ENCODE measurements around the gene ATAD2B. TPM values are rescaled to one million over a fixed set of nuclear protein-coding genes. Genes with fewer than 3 reads are reported as not detected.

The ATAD2B gene
- total and polyA plus RNA-seq, 10 donors, result 4.4 to 61.2 (median 36.8) TPM

DNA sequence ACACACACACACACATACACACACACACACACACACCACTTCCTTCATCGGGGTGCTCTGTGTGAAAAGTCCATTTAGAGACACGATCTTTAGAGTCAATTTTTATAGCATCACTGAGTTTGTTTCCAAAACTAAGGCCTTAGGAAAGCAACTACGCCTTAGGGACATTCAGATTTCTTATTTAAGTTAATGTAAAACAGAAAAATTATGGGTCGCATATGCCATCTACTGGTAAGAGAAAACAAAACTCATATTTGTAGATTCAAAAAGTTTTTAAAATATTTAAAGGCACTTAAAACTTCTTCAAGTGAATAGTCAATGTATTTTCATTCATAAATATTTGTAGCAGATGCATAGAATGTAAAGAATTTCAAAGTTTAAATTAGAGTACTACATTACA lies 166.2 kb downstream of the ATAD2B start:
- no peak overlapping the region for H3K27ac ChIP-seq
- WGBS, 5 donors, result 69 to 77% (median 77%) methylated on average over 4 of the region's 4 CpGs
- H3K4me1 ChIP-seq, result peaks cover 0 to 19% (median 12%) of the 10 kb centered on the region in 6 donors
- intact Hi-C loops (cut with DNase I; ENCODE audit: low total_unique reads), result no loop called here
- TF ChIP-seq POLR2AphosphoS5 (IDR thresholded peaks at IDR 0.05), result no peak
- no peak for TF ChIP-seq POLR2A (IDR thresholded peaks at IDR 0.05)
- TF ChIP-seq, protein P1, sequence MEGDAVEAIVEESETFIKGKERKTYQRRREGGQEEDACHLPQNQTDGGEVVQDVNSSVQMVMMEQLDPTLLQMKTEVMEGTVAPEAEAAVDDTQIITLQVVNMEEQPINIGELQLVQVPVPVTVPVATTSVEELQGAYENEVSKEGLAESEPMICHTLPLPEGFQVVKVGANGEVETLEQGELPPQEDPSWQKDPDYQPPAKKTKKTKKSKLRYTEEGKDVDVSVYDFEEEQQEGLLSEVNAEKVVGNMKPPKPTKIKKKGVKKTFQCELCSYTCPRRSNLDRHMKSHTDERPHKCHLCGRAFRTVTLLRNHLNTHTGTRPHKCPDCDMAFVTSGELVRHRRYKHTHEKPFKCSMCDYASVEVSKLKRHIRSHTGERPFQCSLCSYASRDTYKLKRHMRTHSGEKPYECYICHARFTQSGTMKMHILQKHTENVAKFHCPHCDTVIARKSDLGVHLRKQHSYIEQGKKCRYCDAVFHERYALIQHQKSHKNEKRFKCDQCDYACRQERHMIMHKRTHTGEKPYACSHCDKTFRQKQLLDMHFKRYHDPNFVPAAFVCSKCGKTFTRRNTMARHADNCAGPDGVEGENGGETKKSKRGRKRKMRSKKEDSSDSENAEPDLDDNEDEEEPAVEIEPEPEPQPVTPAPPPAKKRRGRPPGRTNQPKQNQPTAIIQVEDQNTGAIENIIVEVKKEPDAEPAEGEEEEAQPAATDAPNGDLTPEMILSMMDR (IDR thresholded peaks at IDR 0.05 in 8 of 11, conservative IDR thresholded peaks at IDR 0.05 in 3 of 11), result peak in 2 of 11 experiments; percentile 7 to 15
- DNase-seq, result no peak
- no peak overlapping the region for H3K4me3 ChIP-seq
- H3K27me3 ChIP-seq (replicated peaks in 1 of 7), result no peaks in the 10 kb centered on the region
- H3K36me3 ChIP-seq, result peaks cover 0 to 88% (median 26%) of the 10 kb centered on the region in 6 donors
- H3K9me3 ChIP-seq, result no peaks in the 10 kb centered on the region

DNA sequence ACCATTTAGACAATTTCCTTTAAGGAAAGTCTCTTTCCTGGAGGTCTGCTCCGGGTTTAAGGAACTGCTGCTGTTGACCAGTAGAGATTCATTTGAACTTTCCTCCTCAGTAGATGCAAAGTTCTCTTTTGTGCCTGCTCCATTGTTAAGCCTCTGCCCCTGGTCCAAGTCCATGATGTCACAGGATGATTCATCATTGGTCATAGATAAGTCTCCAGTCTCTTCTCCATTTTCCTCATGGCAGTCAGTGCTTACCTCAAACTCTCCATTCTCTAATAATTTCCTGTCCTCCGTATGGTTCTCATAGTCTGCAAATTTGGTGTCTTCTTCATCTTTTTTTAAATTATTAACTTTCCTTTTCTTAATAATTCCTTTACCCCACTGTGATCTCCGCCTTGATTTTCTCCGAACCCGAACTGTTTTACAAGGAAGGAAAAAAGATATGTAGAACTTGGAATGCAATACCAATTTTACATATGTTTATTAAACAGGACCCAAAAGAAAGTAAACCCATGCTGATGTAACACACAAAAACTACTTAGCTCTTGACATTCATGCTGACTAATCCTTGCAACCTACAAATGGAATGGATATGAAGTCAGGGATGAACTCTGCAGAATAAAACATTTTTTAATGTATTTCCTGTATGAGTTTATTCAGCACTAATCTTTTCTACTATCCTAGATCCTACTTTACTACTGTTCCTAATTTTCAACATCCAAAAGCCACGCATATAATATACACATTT lies 169.1 kb downstream of the ATAD2B start:
- DNase-seq, result no peak
- peaks cover 0 to 88% (median 35%) of the 10 kb centered on the region in 6 donors for H3K36me3 ChIP-seq
- no peak for TF ChIP-seq POLR2AphosphoS5 (IDR thresholded peaks at IDR 0.05)
- TF ChIP-seq, protein P1 (IDR thresholded peaks at IDR 0.05 in 8 of 11, conservative IDR thresholded peaks at IDR 0.05 in 3 of 11), result no peak
- no peak for TF ChIP-seq POLR2A (IDR thresholded peaks at IDR 0.05)
- WGBS, 5 donors, result 85 to 88% (median 86%) methylated on average over 6 of the region's 6 CpGs
- H3K27ac ChIP-seq, result no peak overlapping the region
- intact Hi-C loops (cut with DNase I; ENCODE audit: low total_unique reads), result no loop called here
- peaks cover 0 to 19% (median 12%) of the 10 kb centered on the region in 6 donors for H3K4me1 ChIP-seq
- H3K9me3 ChIP-seq, result no peaks in the 10 kb centered on the region
- no peaks in the 10 kb centered on the region for H3K27me3 ChIP-seq (replicated peaks in 1 of 7)
- H3K4me3 ChIP-seq, result no peak overlapping the region

DNA sequence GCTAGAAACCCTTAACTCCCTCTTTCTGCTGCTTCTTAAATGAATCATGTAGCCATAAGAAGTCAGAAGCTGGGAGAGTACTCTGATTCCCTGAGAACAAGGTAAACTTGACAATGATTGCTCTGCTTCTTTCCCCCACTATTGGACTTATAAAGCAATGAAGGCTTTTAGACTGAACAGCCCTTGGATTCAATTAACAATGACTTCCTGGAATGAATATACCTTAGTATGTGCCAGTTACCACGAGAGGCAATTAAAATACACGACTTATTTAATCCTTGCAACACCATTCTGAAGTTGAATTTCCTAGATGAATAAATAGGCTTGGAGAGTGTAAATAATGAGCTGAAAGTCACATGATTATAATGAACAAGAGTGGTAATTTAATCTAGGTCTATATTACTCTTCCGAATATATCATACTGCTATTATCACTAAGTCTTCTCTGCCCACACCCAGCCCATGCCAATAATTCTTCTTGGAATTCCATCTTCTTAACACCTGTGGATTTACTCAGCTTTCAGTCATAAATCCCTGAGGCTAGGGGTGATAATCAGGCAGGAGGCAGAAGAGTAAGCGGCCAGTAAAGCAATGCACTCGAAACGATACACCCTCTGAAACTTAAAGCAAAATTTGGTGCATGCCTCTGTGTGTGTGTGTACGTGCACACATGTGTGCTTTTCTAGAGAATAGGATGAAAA lies 170.2 kb downstream of the ATAD2B start:
- intact Hi-C loops (cut with DNase I; ENCODE audit: low total_unique reads), result no loop called here
- H3K27ac ChIP-seq, result no peak overlapping the region
- WGBS, 5 donors, result 93 to 98% (median 94%) methylated on average over 7 of the region's 7 CpGs

More for the DNA sequence above, 170.2 kb downstream of the ATAD2B start:
- DNase-seq, result no peak
- Histone ChIP-seq H3K4me1 (peaks cover 0 to 10% (median 7%) of the 10 kb centered on the region in 6 donors), H3K4me3 (no peak overlapping the region), H3K36me3 (peaks cover 0 to 89% (median 41%) of the 10 kb centered on the region in 6 donors), H3K9me3 (no peaks in the 10 kb centered on the region), H3K27me3 (replicated peaks in 1 of 7) (no peaks in the 10 kb centered on the region)
- TF ChIP-seq POLR2AphosphoS5 (IDR thresholded peaks at IDR 0.05) (no peak), POLR2A (IDR thresholded peaks at IDR 0.05) (no peak)
- TF ChIP-seq, protein P1 (IDR thresholded peaks at IDR 0.05 in 8 of 11, conservative IDR thresholded peaks at IDR 0.05 in 3 of 11), result no peak
